GM12872 (cell line): ENCODE results near the gene DNM3.

Source experiments
- TF ChIP-seq, protein P1 (sequence below): IDR thresholded peaks from 3 replicates; pipeline ENCODE4 v1.5.1; 2011; ENCODE audit warnings: low read depth, mild to moderate bottlenecking, low read length, moderate library complexity; ENCODE audit not compliant: insufficient read depth

Gene DNM3

GRCh38 chr1:171799166-171799565 lies 42.1 kb upstream of the DNM3 start:
- TF ChIP-seq, protein P1, sequence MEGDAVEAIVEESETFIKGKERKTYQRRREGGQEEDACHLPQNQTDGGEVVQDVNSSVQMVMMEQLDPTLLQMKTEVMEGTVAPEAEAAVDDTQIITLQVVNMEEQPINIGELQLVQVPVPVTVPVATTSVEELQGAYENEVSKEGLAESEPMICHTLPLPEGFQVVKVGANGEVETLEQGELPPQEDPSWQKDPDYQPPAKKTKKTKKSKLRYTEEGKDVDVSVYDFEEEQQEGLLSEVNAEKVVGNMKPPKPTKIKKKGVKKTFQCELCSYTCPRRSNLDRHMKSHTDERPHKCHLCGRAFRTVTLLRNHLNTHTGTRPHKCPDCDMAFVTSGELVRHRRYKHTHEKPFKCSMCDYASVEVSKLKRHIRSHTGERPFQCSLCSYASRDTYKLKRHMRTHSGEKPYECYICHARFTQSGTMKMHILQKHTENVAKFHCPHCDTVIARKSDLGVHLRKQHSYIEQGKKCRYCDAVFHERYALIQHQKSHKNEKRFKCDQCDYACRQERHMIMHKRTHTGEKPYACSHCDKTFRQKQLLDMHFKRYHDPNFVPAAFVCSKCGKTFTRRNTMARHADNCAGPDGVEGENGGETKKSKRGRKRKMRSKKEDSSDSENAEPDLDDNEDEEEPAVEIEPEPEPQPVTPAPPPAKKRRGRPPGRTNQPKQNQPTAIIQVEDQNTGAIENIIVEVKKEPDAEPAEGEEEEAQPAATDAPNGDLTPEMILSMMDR: no peak

DNA sequence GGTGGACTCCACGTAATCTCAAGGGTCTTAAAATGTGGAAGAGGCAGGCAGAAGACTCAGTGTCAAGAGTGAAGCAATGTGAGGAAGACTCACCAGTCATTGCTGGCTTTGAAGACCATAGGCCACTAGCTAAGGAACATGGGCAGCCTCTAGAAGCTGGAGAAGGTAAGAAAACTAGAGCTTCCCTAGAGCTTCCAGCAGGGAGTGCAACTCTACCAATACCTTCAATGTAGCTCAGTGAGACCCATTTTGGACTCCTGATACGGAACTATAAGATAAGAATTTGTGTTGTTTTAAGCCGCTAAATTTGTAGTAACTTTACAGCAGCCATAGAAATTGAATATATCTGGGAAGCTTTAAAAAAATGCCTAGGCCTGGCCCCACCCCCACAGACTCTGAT lies 41.0 kb upstream of the DNM3 start:
- TF ChIP-seq, protein P1: no peak

DNA sequence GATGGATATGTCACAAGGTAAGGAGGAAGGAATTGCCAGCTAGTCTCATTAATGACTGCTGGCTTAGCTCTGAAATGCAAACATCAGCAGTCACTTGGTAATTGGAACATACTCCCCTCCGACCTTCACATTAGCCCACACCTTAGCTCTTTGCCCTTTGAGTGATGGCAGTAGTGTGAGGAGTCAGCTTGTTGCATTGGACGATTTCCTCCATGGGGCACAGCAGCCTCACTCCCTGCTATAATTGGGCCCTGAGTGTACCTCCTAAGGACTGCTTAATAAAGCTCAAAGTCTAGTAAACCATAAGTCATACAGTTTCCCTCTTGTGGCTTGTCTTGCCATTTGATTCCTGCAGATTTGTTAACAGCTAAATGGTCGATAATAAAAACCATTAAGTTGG lies 40.4 kb upstream of the DNM3 start:
- TF ChIP-seq, protein P1: no peak

- TF ChIP-seq, protein P1: peak; percentile 76
Observed at GRCh38 chr1:171801487-171801891, 39.8 kb upstream of the DNM3 start.

DNA sequence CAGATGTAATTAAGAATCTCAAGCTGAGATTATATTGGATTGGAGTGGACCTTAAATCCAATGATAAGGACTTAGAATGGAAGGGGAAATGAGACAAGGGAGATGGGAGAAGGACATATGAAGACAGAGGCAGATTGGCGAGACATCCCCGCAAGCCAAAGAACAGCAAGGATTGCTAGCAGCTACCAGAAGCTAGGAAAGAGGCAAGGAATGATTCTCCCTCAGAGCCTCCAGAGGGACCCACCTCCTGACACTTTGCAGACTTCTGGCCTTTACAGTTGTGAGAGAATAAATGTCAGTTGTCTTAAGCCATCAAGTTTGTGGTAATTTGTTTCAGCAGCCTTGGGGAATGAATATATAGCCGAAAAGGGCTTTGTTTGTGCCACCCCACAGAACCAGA lies 39.1 kb upstream of the DNM3 start:
- TF ChIP-seq, protein P1: no peak

DNA sequence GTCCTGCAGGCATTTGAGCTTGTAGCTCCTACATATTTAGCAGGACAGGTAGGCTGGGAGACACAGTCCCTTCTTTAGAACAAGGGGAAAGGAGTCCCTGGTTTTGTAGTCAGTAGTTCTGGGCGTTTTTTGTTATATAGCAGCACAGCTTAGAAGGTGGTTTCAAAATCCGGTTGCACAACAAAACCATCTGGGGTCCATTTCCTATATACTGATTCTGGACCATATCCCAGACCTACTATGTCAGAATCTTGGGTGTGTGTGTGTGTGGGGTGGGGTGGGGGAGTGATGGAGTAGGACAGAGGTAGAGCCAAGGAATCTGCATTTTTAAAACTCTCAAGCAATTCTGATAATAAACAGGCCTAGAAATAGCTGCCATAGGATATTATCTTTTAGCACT lies 38.3 kb upstream of the DNM3 start:
- TF ChIP-seq, protein P1: no peak

- TF ChIP-seq, protein P1: no peak
Observed at GRCh38 chr1:171803461-171804022, 37.8 kb upstream of the DNM3 start.
